CD4-positive, alpha-beta T cell treated with Interleukin-6 at 100 ng/mL for 8 hours (primary cell): ENCODE data around the gene SRGAP2B.
"Not testable (repeated sequence)": the region's sequence is repeated elsewhere in the genome, so short reads cannot be mapped to it uniquely, and the experiment has no call there.

Experiments
- DNase-seq: peaks from one replicate; pipeline ENCODE4 v3.0.0-alpha.2; 2020; ENCODE audit warnings: mixed read lengths, low spot score

SRGAP2B gene

GRCh38 chr1:144946525-144947480, 148.3 kb downstream of the SRGAP2B start:
- DNase-seq: not testable (repeated sequence)

- not testable (repeated sequence) for DNase-seq
Observed at GRCh38 chr1:144941710-144942109, 153.4 kb downstream of the SRGAP2B start.

- DNase-seq: not testable (repeated sequence)
Observed at GRCh38 chr1:144940054-144940453, 155.1 kb downstream of the SRGAP2B start.

- not testable (repeated sequence) for DNase-seq
Observed at GRCh38 chr1:144938627-144939026, 156.5 kb downstream of the SRGAP2B start.

GRCh38 chr1:144936186-144936732, 158.9 kb downstream of the SRGAP2B start:
- not testable (repeated sequence) for DNase-seq

GRCh38 chr1:144935310-144935709, 159.8 kb downstream of the SRGAP2B start:
- DNase-seq: not testable (repeated sequence)

- not testable (repeated sequence) for DNase-seq
Observed at GRCh38 chr1:144933014-144933413, 162.1 kb downstream of the SRGAP2B start.

- not testable (repeated sequence) for DNase-seq
Observed at GRCh38 chr1:144932153-144932552, 163.0 kb downstream of the SRGAP2B start.

DNA sequence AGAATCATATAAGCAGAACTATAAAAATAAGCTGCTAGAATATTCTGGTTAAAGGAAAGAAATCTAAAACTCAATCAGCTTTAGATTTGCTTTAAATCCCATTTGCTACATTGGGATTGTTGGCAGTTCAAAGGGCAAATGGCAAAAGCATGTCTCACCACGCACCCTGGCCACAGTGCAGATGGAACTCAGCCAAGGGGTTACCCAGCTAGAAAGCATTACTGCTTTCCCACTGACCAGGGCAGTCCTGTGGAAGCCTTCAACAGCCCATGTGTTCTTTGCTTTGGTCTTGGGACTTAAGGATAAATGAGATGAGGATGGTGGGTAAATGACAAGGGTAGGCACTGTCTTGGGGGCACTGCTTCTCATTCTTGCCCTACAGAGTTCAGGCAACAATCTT, 163.6 kb downstream of the SRGAP2B start:
- DNase-seq: not testable (repeated sequence)

- not testable (repeated sequence) for DNase-seq
Observed at GRCh38 chr1:144930085-144930777, 164.9 kb downstream of the SRGAP2B start.

DNA sequence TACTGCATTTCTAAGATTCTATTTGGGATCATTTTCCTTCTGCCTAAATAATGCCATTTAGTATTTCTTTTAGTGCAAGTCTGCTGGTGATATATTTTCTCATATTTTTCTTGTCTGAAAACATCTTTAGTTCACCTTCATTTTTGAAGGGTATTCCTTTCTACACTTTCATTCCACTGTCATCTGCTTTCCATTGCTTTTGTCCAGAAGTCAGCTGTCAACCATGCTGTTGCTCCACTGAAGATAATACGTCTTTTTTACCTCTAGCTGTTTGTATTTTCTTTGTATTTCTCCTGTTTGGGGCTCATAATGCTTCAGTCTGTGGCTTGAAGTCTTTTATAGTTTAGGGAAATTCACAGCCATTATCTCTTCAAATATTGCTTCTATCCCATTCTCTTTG, 167.8 kb downstream of the SRGAP2B start:
- DNase-seq: not testable (repeated sequence)

GRCh38 chr1:144923640-144924039, 171.5 kb downstream of the SRGAP2B start:
- DNase-seq: not testable (repeated sequence)

DNA sequence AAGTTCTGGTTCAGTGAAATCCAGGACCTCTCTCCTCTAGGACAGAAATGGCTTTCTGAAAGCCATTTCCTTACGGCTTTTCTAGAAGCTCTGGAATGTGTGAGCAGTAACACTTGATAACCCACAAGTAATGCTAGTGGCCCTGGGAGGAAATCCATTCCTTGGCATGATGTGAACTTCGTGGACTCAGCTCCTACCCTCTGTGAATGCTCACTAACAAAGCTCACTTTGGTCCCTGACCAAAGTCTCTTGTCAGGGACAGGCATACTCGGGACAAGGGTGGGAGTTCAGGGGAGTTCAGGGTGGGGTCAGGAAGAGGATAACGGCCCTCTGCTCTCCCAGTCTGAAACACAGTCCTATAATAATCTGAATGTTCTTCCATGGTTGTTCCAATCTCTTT, 172.3 kb downstream of the SRGAP2B start:
- DNase-seq: not testable (repeated sequence)

- not testable (repeated sequence) for DNase-seq
Observed at GRCh38 chr1:144919106-144919505, 176.0 kb downstream of the SRGAP2B start.

- not testable (repeated sequence) for DNase-seq
Observed at GRCh38 chr1:144918027-144918603, 177.0 kb downstream of the SRGAP2B start.

- not testable (repeated sequence) for DNase-seq
Observed at GRCh38 chr1:144917154-144918026, 177.7 kb downstream of the SRGAP2B start.

DNA sequence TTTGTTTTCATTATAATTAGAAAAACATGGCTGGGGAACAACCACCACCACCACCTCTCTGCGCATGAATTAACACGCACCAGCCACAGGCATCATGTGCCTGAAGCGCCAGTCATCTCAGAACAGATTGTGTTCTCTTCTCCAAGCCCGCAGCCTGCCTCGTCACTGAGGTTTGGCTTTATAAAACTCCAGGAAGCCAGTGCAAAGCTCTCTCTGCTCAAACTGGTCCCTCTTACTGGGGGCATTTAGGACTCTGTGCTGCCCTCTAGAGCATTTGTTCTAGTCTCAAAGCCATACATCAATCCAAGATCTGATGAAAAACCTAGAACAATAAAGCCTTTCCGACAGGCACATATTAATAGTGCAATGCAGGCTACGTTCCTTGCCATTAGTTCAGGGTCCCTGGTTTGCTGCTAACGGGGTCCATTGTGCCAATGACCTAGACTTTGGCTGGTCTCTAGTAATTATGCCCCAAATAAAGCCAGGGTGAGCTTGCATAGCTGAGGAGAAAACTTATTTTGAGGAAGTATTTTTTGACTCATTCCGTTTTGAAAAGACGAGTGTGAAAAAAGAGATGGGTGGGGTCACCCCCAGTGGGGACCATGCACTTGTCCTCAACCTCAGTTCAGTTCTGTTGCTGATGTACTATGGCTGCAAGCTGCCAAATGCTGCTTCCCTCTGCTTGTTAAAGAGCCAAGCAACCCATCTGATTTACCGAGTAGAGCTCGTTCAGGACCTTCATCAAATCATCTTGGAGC, 181.0 kb downstream of the SRGAP2B start:
- DNase-seq: not testable (repeated sequence)

GRCh38 chr1:144913458-144913857, 181.7 kb downstream of the SRGAP2B start:
- not testable (repeated sequence) for DNase-seq

GRCh38 chr1:144910729-144911128, 184.4 kb downstream of the SRGAP2B start:
- not testable (repeated sequence) for DNase-seq

GRCh38 chr1:144900841-144901240, 194.3 kb downstream of the SRGAP2B start:
- not testable (repeated sequence) for DNase-seq
